ENCODE data around the gene SYT2. TPM values are rescaled to one million over a fixed set of nuclear protein-coding genes. Genes with fewer than 3 reads are reported as not detected.
A peak's percentile ranks its signal among the peaks of the same experiment; 100 is the strongest.

The SYT2 gene
- polyA plus RNA-seq, 6 donors from 2014 or later: 0.11 to 0.12 TPM; not detected in 4

GRCh38 chr1:202659974-202660373 lies 50.3 kb downstream of the SYT2 start:
- H3K4me1 Mint-ChIP-seq: no peaks in the 10 kb centered on the region
- ATAC-seq (ENCODE audit: low read depth in 2 of 2) (peak in 1 of 2 donors; percentile 21), DNase-seq (no peak)
- peaks cover 49 to 79% (median 69%) of the 10 kb centered on the region in 3 donors for H3K27me3 Mint-ChIP-seq
- no peak overlapping the region for H3K4me3 Mint-ChIP-seq
- H3K36me3 Mint-ChIP-seq: no peaks in the 10 kb centered on the region
- H3K27ac Mint-ChIP-seq: no peak overlapping the region
- peaks cover 0 to 2% (median 0%) of the 10 kb centered on the region in 7 donors for H3K9me3 Mint-ChIP-seq

- Mint-ChIP-seq H3K4me3 (no peak overlapping the region), H3K27me3 (peaks cover 50 to 82% (median 71%) of the 10 kb centered on the region in 3 donors), H3K27ac (no peak overlapping the region), H3K9me3 (peaks cover 0 to 2% (median 0%) of the 10 kb centered on the region in 7 donors), H3K36me3 (no peaks in the 10 kb centered on the region), H3K4me1 (peaks cover 0 to 3% (median 2%) of the 10 kb centered on the region in 3 donors)
- ATAC-seq (ENCODE audit: low read depth in 2 of 2) (no peak), DNase-seq (no peak)
Measured at GRCh38 chr1:202659541-202659940, 50.7 kb downstream of the SYT2 start.

- peaks cover 47 to 83% (median 67%) of the 10 kb centered on the region in 3 donors for H3K27me3 Mint-ChIP-seq
- no peak for ATAC-seq (ENCODE audit: low read depth in 2 of 2)
- H3K36me3 Mint-ChIP-seq: no peaks in the 10 kb centered on the region
- H3K27ac Mint-ChIP-seq: no peak overlapping the region
- H3K4me1 Mint-ChIP-seq: peaks cover 0 to 8% (median 8%) of the 10 kb centered on the region in 3 donors
- H3K4me3 Mint-ChIP-seq: no peak overlapping the region
- H3K9me3 Mint-ChIP-seq: peaks cover 0 to 2% (median 0%) of the 10 kb centered on the region in 7 donors
- no peak for DNase-seq
Measured at GRCh38 chr1:202658769-202659168, 51.5 kb downstream of the SYT2 start.

GRCh38 chr1:202658251-202658759 lies 51.9 kb downstream of the SYT2 start:
- Mint-ChIP-seq H3K27me3 (peaks cover 44 to 80% (median 62%) of the 10 kb centered on the region in 3 donors), H3K9me3 (peaks cover 0 to 2% (median 0%) of the 10 kb centered on the region in 7 donors), H3K27ac (no peak overlapping the region), H3K4me1 (peaks cover 0 to 8% (median 8%) of the 10 kb centered on the region in 3 donors), H3K36me3 (no peaks in the 10 kb centered on the region), H3K4me3 (no peak overlapping the region)
- DNase-seq (no peak), ATAC-seq (ENCODE audit: low read depth in 2 of 2) (no peak)

GRCh38 chr1:202656951-202657646 lies 53.2 kb downstream of the SYT2 start:
- Mint-ChIP-seq H3K27ac (peak overlapping the region in 1 of 6 donors; percentile 22), H3K4me3 (no peak overlapping the region), H3K9me3 (peaks cover 0 to 2% (median 0%) of the 10 kb centered on the region in 7 donors), H3K27me3 (peaks cover 37 to 77% (median 53%) of the 10 kb centered on the region in 3 donors), H3K4me1 (peaks cover 0 to 8% (median 8%) of the 10 kb centered on the region in 3 donors), H3K36me3 (no peaks in the 10 kb centered on the region)
- DNase-seq: no peak
- ATAC-seq (ENCODE audit: low read depth in 2 of 2): no peak

- H3K27me3 Mint-ChIP-seq: peaks cover 37 to 77% (median 51%) of the 10 kb centered on the region in 3 donors
- H3K27ac Mint-ChIP-seq: no peak overlapping the region
- H3K9me3 Mint-ChIP-seq: peaks cover 0 to 2% (median 0%) of the 10 kb centered on the region in 7 donors
- no peaks in the 10 kb centered on the region for H3K36me3 Mint-ChIP-seq
- no peak overlapping the region for H3K4me3 Mint-ChIP-seq
- no peak for DNase-seq
- no peak for ATAC-seq (ENCODE audit: low read depth in 2 of 2)
- peaks cover 0 to 8% (median 8%) of the 10 kb centered on the region in 3 donors for H3K4me1 Mint-ChIP-seq
Measured at GRCh38 chr1:202656057-202656456, 54.2 kb downstream of the SYT2 start.

- Mint-ChIP-seq H3K36me3 (no peaks in the 10 kb centered on the region), H3K27ac (no peak overlapping the region), H3K4me1 (peaks cover 0 to 8% (median 8%) of the 10 kb centered on the region in 3 donors), H3K27me3 (peaks cover 35 to 75% (median 50%) of the 10 kb centered on the region in 3 donors), H3K9me3 (peaks cover 0 to 2% (median 0%) of the 10 kb centered on the region in 7 donors), H3K4me3 (no peak overlapping the region)
- ATAC-seq (ENCODE audit: low read depth in 2 of 2) (peak; percentile 46 to 56), DNase-seq (no peak)
Measured at GRCh38 chr1:202654079-202654478, 56.2 kb downstream of the SYT2 start.

GRCh38 chr1:202649553-202650392 lies 60.5 kb downstream of the SYT2 start:
- no peak overlapping the region for H3K27ac Mint-ChIP-seq
- H3K9me3 Mint-ChIP-seq: no peaks in the 10 kb centered on the region
- no peak overlapping the region for H3K4me3 Mint-ChIP-seq
- H3K36me3 Mint-ChIP-seq: no peaks in the 10 kb centered on the region
- peaks cover 51 to 70% (median 52%) of the 10 kb centered on the region in 3 donors for H3K27me3 Mint-ChIP-seq
- DNase-seq (no peak), ATAC-seq (ENCODE audit: low read depth in 2 of 2) (no peak)
- peaks cover 0 to 16% (median 13%) of the 10 kb centered on the region in 3 donors for H3K4me1 Mint-ChIP-seq

- peaks cover 9 to 19% (median 17%) of the 10 kb centered on the region in 3 donors for H3K4me1 Mint-ChIP-seq
- no peak overlapping the region for H3K4me3 Mint-ChIP-seq
- no peaks in the 10 kb centered on the region for H3K36me3 Mint-ChIP-seq
- H3K27ac Mint-ChIP-seq: no peak overlapping the region
- peaks cover 44 to 74% (median 57%) of the 10 kb centered on the region in 3 donors for H3K27me3 Mint-ChIP-seq
- ATAC-seq (ENCODE audit: low read depth in 2 of 2) (no peak), DNase-seq (no peak)
- H3K9me3 Mint-ChIP-seq: no peaks in the 10 kb centered on the region
Measured at GRCh38 chr1:202648605-202649226, 61.5 kb downstream of the SYT2 start.

GRCh38 chr1:202645097-202645476 lies 65.2 kb downstream of the SYT2 start:
- Mint-ChIP-seq H3K36me3 (no peaks in the 10 kb centered on the region), H3K4me1 (peaks cover 21 to 45% (median 37%) of the 10 kb centered on the region in 3 donors), H3K27ac (no peak overlapping the region), H3K9me3 (no peaks in the 10 kb centered on the region), H3K27me3 (peaks cover 53 to 83% (median 67%) of the 10 kb centered on the region in 3 donors), H3K4me3 (peak overlapping the region in 3 of 8 donors; percentile 15 to 82 (median 49))
- no peak for ATAC-seq (ENCODE audit: low read depth in 2 of 2)
- no peak for DNase-seq

GRCh38 chr1:202644219-202645096 lies 65.8 kb downstream of the SYT2 start:
- Mint-ChIP-seq H3K9me3 (no peaks in the 10 kb centered on the region), H3K27me3 (peaks cover 55 to 83% (median 73%) of the 10 kb centered on the region in 3 donors), H3K27ac (no peak overlapping the region), H3K4me1 (peaks cover 21 to 45% (median 37%) of the 10 kb centered on the region in 3 donors), H3K4me3 (peak overlapping the region in 7 of 8 donors; percentile 20 to 82 (median 76)), H3K36me3 (no peaks in the 10 kb centered on the region)
- DNase-seq (no peak), ATAC-seq (ENCODE audit: low read depth in 2 of 2) (no peak)

All from naive B cell (primary cell).